Brain microvascular endothelial cell (primary cell): ENCODE data around the gene HOXD3.

Experiments used
- DNase-seq: peaks from one replicate; pipeline ENCODE4 v3.0.0-alpha.2; 2020
- H3K27ac ChIP-seq: fragments of 250-450 bp; sonication (Bioruptor Pico); 2 replicates; pipeline ENCODE4 v1.5.1; 2020; ENCODE audit warnings: mild to moderate bottlenecking, moderate library complexity
- H3K27me3 ChIP-seq: fragments of 250-450 bp; sonication (Bioruptor Pico); replicated peaks from 2 replicates; pipeline ENCODE4 v1.5.1; 2020; ENCODE audit warnings: mild to moderate bottlenecking
- H3K36me3 ChIP-seq: fragments of 250-450 bp; sonication (Bioruptor Pico); replicated peaks from 2 replicates; pipeline ENCODE4 v1.5.1; 2020; ENCODE audit warnings: mild to moderate bottlenecking
- H3K4me3 ChIP-seq: 2 replicates; pipeline ENCODE4 v1.5.1; 2011; ENCODE audit warnings: low read depth, mild to moderate bottlenecking, control low read depth, low read length, moderate library complexity
- in situ Hi-C: cut with HindIII; loops from 2 replicates; pipeline ENCODE4 v1.10.0; 2017; ENCODE audit warnings: low sequenced_read_pairs, low pct_ligation_motif_present
- TF ChIP-seq, protein P1 (sequence below): IDR thresholded peaks from 2 replicates; pipeline ENCODE4 v1.5.1; 2011; ENCODE audit warnings: low read depth, mild to moderate bottlenecking, moderate library complexity, low read length, control low read depth, inconsistent platforms; ENCODE audit errors: missing control alignments

HOXD3 gene

GRCh38 chr2:176163672-176164056 is 6.6 kb downstream of the HOXD3 start:
- Histone ChIP-seq H3K27me3 (peaks cover 87% of the 10 kb centered on the region), H3K27ac (no peak overlapping the region), H3K36me3 (no peaks in the 10 kb centered on the region), H3K4me3 (no peak overlapping the region)
- TF ChIP-seq, protein P1, sequence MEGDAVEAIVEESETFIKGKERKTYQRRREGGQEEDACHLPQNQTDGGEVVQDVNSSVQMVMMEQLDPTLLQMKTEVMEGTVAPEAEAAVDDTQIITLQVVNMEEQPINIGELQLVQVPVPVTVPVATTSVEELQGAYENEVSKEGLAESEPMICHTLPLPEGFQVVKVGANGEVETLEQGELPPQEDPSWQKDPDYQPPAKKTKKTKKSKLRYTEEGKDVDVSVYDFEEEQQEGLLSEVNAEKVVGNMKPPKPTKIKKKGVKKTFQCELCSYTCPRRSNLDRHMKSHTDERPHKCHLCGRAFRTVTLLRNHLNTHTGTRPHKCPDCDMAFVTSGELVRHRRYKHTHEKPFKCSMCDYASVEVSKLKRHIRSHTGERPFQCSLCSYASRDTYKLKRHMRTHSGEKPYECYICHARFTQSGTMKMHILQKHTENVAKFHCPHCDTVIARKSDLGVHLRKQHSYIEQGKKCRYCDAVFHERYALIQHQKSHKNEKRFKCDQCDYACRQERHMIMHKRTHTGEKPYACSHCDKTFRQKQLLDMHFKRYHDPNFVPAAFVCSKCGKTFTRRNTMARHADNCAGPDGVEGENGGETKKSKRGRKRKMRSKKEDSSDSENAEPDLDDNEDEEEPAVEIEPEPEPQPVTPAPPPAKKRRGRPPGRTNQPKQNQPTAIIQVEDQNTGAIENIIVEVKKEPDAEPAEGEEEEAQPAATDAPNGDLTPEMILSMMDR, result no peak
- DNase-seq, result no peak
- in situ Hi-C loops, result no loop called here

GRCh38 chr2:176164201-176164600 is 7.1 kb downstream of the HOXD3 start:
- no peak overlapping the region for H3K4me3 ChIP-seq
- DNase-seq, result no peak
- peaks cover 88% of the 10 kb centered on the region for H3K27me3 ChIP-seq
- H3K27ac ChIP-seq, result no peak overlapping the region
- in situ Hi-C loops, result no loop called here
- TF ChIP-seq, protein P1, result no peak
- H3K36me3 ChIP-seq, result no peaks in the 10 kb centered on the region

- H3K36me3 ChIP-seq, result no peaks in the 10 kb centered on the region
- peaks cover 85% of the 10 kb centered on the region for H3K27me3 ChIP-seq
- no peak overlapping the region for H3K4me3 ChIP-seq
- H3K27ac ChIP-seq, result no peak overlapping the region
- in situ Hi-C loops, result no loop called here
- TF ChIP-seq, protein P1, result no peak
- no peak for DNase-seq
Observed at GRCh38 chr2:176164611-176165369, 7.7 kb downstream of the HOXD3 start.

GRCh38 chr2:176165370-176166050 is 8.4 kb downstream of the HOXD3 start:
- Histone ChIP-seq H3K27me3 (peaks cover 85% of the 10 kb centered on the region), H3K4me3 (no peak overlapping the region), H3K27ac (no peak overlapping the region), H3K36me3 (no peaks in the 10 kb centered on the region)
- no peak for DNase-seq
- TF ChIP-seq, protein P1, result no peak
- in situ Hi-C loops, result no loop called here

GRCh38 chr2:176166272-176166671 is 9.2 kb downstream of the HOXD3 start:
- H3K4me3 ChIP-seq, result no peak overlapping the region
- peaks cover 84% of the 10 kb centered on the region for H3K27me3 ChIP-seq
- no peaks in the 10 kb centered on the region for H3K36me3 ChIP-seq
- TF ChIP-seq, protein P1, result no peak
- DNase-seq, result no peak
- in situ Hi-C loops, result no loop called here
- H3K27ac ChIP-seq, result no peak overlapping the region
